ENCODE results near the gene MYO15B.
A peak's percentile ranks its signal among the peaks of the same experiment; 100 is the strongest.
"Not testable (repeated sequence)": the region's sequence is repeated elsewhere in the genome, so short reads cannot be mapped to it uniquely, and the experiment has no call there.

MYO15B gene

GRCh38 chr17:75575197-75575596 is 12.4 kb upstream of the MYO15B start:
- H3K9me3 ChIP-seq (ENCODE audit: severe bottlenecking), result no peaks in the 10 kb centered on the region
- no peak overlapping the region for H3K27ac ChIP-seq (ENCODE audit: poor library complexity, severe bottlenecking)
- no peak for ATAC-seq (ENCODE audit: low read depth)

GRCh38 chr17:75575728-75576127 is 11.9 kb upstream of the MYO15B start:
- ATAC-seq (ENCODE audit: low read depth) (no peak), DNase-seq (ENCODE audit: low spot score) (no peak)
- Histone ChIP-seq H3K36me3 (ENCODE audit: low read depth) (no peaks in the 10 kb centered on the region), H3K27me3 (ENCODE audit: insufficient read depth, poor library complexity, severe bottlenecking) (no peaks in the 10 kb centered on the region), H3K4me1 (ENCODE audit: insufficient read depth, poor library complexity, severe bottlenecking) (no peaks in the 10 kb centered on the region), H3K27ac (ENCODE audit: poor library complexity, severe bottlenecking) (no peak overlapping the region), H3K4me3 (ENCODE audit: severe bottlenecking) (no peak overlapping the region), H3K9me3 (ENCODE audit: severe bottlenecking) (no peaks in the 10 kb centered on the region)
- TF ChIP-seq CTCF (IDR thresholded peaks at IDR 0.05; ENCODE audit: poor library complexity, severe bottlenecking), result no peak

More at GRCh38 chr17:75575197-75575596, 12.4 kb upstream of the MYO15B start:
- no peak for TF ChIP-seq CTCF (IDR thresholded peaks at IDR 0.05; ENCODE audit: poor library complexity, severe bottlenecking)
- Histone ChIP-seq H3K27me3 (ENCODE audit: insufficient read depth, poor library complexity, severe bottlenecking) (no peaks in the 10 kb centered on the region), H3K4me1 (ENCODE audit: insufficient read depth, poor library complexity, severe bottlenecking) (no peaks in the 10 kb centered on the region), H3K4me3 (ENCODE audit: severe bottlenecking) (no peak overlapping the region), H3K36me3 (ENCODE audit: low read depth) (no peaks in the 10 kb centered on the region)
- no peak for DNase-seq (ENCODE audit: low spot score)

- no peaks in the 10 kb centered on the region for H3K36me3 ChIP-seq (ENCODE audit: low read depth)
- no peaks in the 10 kb centered on the region for H3K27me3 ChIP-seq (ENCODE audit: insufficient read depth, poor library complexity, severe bottlenecking)
- H3K4me1 ChIP-seq (ENCODE audit: insufficient read depth, poor library complexity, severe bottlenecking), result no peaks in the 10 kb centered on the region
- no peaks in the 10 kb centered on the region for H3K9me3 ChIP-seq (ENCODE audit: severe bottlenecking)
- H3K4me3 ChIP-seq (ENCODE audit: severe bottlenecking), result no peak overlapping the region
- no peak for TF ChIP-seq CTCF (IDR thresholded peaks at IDR 0.05; ENCODE audit: poor library complexity, severe bottlenecking)
- DNase-seq (ENCODE audit: low spot score) (no peak), ATAC-seq (ENCODE audit: low read depth) (no peak)
- H3K27ac ChIP-seq (ENCODE audit: poor library complexity, severe bottlenecking), result no peak overlapping the region
Measured at GRCh38 chr17:75576661-75577060, 10.9 kb upstream of the MYO15B start.

- not testable (repeated sequence) for H3K36me3 ChIP-seq (ENCODE audit: low read depth); H3K9me3 ChIP-seq (ENCODE audit: severe bottlenecking); ATAC-seq (ENCODE audit: low read depth); H3K4me3 ChIP-seq (ENCODE audit: severe bottlenecking); H3K27ac ChIP-seq (ENCODE audit: poor library complexity, severe bottlenecking); H3K27me3 ChIP-seq (ENCODE audit: insufficient read depth, poor library complexity, severe bottlenecking); H3K4me1 ChIP-seq (ENCODE audit: insufficient read depth, poor library complexity, severe bottlenecking)
- peak; percentile 26 for DNase-seq (ENCODE audit: low spot score)
Measured at GRCh38 chr17:75581121-75581725, 6.4 kb upstream of the MYO15B start.

- not testable (repeated sequence) for H3K36me3 ChIP-seq (ENCODE audit: low read depth); H3K27me3 ChIP-seq (ENCODE audit: insufficient read depth, poor library complexity, severe bottlenecking); DNase-seq (ENCODE audit: low spot score); H3K27ac ChIP-seq (ENCODE audit: poor library complexity, severe bottlenecking); H3K4me3 ChIP-seq (ENCODE audit: severe bottlenecking); H3K9me3 ChIP-seq (ENCODE audit: severe bottlenecking); H3K4me1 ChIP-seq (ENCODE audit: insufficient read depth, poor library complexity, severe bottlenecking); ATAC-seq (ENCODE audit: low read depth)
Measured at GRCh38 chr17:75583197-75583596, 4.4 kb upstream of the MYO15B start.

GRCh38 chr17:75584849-75585175 is 2.8 kb upstream of the MYO15B start:
- no peak for TF ChIP-seq CTCF (IDR thresholded peaks at IDR 0.05; ENCODE audit: poor library complexity, severe bottlenecking)
- Histone ChIP-seq H3K36me3 (ENCODE audit: low read depth) (no peaks in the 10 kb centered on the region), H3K4me1 (ENCODE audit: insufficient read depth, poor library complexity, severe bottlenecking) (no peaks in the 10 kb centered on the region), H3K27me3 (ENCODE audit: insufficient read depth, poor library complexity, severe bottlenecking) (no peaks in the 10 kb centered on the region), H3K9me3 (ENCODE audit: severe bottlenecking) (no peaks in the 10 kb centered on the region), H3K27ac (ENCODE audit: poor library complexity, severe bottlenecking) (no peak overlapping the region), H3K4me3 (ENCODE audit: severe bottlenecking) (no peak overlapping the region)
- ATAC-seq (ENCODE audit: low read depth) (no peak), DNase-seq (ENCODE audit: low spot score) (no peak)

Data from RWPE2 (cell line).